GM13977 (cell line): ENCODE results near the gene PGAP1.
A peak's percentile ranks its signal among the peaks of the same experiment; 100 is the strongest.

ENCODE experiments used
- DNase-seq: peaks from one replicate; pipeline ENCODE4 v3.0.0; 2012; ENCODE audit warnings: low spot score
- in situ Hi-C: fragments of 300-500 bp; cut with MboI; formaldehyde crosslinking; loops from one replicate; pipeline ENCODE4 v1.12.0; 2022; ENCODE audit warnings: low sequenced_read_pairs, low pct_unique_long_range_greater_than_20kb, mixed read lengths, inconsistent platforms; ENCODE audit not compliant: unreplicated experiment
- TF ChIP-seq, protein P1 (sequence below): IDR thresholded peaks from 2 replicates; pipeline ENCODE4 v1.5.1; 2012; ENCODE audit warnings: mild to moderate bottlenecking, control low read depth; ENCODE audit not compliant: insufficient read depth; ENCODE audit errors: extremely low read depth, missing control alignments

The PGAP1 gene

DNA sequence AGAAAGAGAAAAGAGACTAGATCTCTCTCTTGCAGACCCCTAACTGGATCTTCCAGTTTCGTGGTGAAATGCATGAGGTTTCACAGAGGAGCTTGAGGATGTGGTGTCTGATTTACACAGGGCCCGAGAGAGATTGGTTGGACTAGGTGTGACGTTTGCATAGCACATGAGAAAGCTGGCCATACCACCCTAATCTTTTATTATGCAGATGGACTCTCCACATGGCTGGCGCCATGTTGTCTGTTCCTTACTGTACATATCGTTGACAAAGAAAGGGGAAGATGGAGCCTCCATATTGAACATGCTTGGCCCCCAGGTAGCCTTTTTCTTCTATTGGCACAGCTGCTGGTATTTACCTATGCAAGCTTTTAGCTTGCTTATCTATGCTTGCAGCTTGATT lies 27.5 kb upstream of the PGAP1 start:
- TF ChIP-seq, protein P1, sequence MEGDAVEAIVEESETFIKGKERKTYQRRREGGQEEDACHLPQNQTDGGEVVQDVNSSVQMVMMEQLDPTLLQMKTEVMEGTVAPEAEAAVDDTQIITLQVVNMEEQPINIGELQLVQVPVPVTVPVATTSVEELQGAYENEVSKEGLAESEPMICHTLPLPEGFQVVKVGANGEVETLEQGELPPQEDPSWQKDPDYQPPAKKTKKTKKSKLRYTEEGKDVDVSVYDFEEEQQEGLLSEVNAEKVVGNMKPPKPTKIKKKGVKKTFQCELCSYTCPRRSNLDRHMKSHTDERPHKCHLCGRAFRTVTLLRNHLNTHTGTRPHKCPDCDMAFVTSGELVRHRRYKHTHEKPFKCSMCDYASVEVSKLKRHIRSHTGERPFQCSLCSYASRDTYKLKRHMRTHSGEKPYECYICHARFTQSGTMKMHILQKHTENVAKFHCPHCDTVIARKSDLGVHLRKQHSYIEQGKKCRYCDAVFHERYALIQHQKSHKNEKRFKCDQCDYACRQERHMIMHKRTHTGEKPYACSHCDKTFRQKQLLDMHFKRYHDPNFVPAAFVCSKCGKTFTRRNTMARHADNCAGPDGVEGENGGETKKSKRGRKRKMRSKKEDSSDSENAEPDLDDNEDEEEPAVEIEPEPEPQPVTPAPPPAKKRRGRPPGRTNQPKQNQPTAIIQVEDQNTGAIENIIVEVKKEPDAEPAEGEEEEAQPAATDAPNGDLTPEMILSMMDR: no peak
- in situ Hi-C loops: no loop called here
- no peak for DNase-seq

GRCh38 chr2:196952936-196953335 lies 26.4 kb upstream of the PGAP1 start:
- TF ChIP-seq, protein P1: no peak
- DNase-seq: no peak
- in situ Hi-C loops: no loop called here

- in situ Hi-C loops: no loop called here
- TF ChIP-seq, protein P1: no peak
- DNase-seq: no peak
These were observed 25.5 kb upstream of the PGAP1 start for GRCh38 chr2:196951973-196952372.

- DNase-seq: no peak
- in situ Hi-C loops: no loop called here
- TF ChIP-seq, protein P1: no peak
These were observed 22.6 kb upstream of the PGAP1 start for GRCh38 chr2:196949116-196949515.

DNA sequence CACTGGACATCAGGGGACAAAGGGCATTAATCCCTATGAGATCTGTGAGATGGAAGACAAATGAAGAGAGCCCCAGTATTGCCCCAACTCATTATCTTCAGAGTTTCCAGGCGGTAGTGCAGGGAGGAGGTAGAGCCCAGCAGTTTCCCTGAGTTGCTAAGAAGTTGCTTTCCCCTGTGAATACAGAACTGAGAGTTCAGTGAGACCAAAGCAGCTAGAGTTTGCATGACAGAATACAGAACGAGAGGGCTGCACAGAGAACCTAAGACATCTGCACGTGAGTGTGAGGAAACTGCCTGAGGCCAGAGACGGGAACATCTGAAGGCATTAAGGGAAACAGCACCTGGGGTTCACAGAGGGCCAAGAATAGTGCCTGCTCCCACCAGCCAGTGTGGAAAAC lies 18.1 kb upstream of the PGAP1 start:
- DNase-seq: peak; percentile 47
- TF ChIP-seq, protein P1: no peak
- in situ Hi-C loops: no loop called here

DNA sequence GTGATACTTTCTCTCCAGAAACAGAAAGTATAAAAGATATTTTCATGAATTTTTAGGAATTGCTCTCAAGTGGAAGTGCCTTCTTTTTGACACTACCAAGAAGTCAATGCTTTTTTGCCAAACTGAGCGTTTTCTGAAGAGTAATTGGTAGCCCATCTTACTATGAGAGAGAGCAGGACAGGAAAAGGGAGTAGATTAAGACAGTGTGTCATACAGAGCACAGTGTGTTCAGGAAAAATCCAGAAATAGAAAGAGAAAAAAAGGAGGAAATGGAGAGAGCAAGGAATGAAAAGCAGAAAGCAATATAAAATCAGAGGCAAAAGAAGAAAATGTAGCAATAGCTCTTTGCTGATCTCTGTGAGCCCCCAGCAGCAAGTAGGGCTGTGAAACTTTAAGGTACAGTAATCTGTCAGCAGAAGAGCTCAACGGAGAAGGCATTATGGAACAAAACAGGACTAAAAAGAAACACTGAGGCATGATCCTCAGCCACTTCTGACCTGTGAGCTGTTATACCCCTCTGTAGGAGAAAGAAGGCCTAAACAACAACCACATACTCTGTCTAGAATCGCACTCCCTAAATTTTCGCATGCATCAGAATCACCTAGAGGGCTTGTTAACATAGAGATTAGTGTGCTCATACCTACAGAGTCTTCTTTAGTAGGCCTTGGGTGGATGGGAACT lies 15.0 kb upstream of the PGAP1 start:
- TF ChIP-seq, protein P1: no peak
- in situ Hi-C loops: no loop called here
- no peak for DNase-seq
